K562 (cell line): ENCODE results near the gene WDR18. TPM values are rescaled to one million over a fixed set of nuclear protein-coding genes. Genes with fewer than 3 reads are reported as not detected.
A peak's percentile ranks its signal among the peaks of the same experiment; 100 is the strongest.

Experiments used
- C11orf30 ChIP-seq: fragments of 450-650 bp; IDR thresholded peaks from 2 replicates; pipeline ENCODE4 v1.6.1; 2016; ENCODE audit warnings: low read depth, mild to moderate bottlenecking
- DDX20 ChIP-seq: fragments of 450-650 bp; IDR thresholded peaks from 2 replicates; pipeline ENCODE4 v1.6.1; 2016; ENCODE audit warnings: missing genetic modification characterization, low read depth, mild to moderate bottlenecking, missing compliant biosample characterization, moderate library complexity
- EZH2 ChIP-seq: IDR thresholded peaks from 2 replicates; pipeline ENCODE4 v1.6.1; 2012; ENCODE audit warnings: low read depth, mild to moderate bottlenecking, inconsistent platforms, low read length, borderline replicate concordance
- FOXP4 ChIP-seq: sonication (generic); formaldehyde crosslinking; IDR thresholded peaks from 2 replicates; pipeline ENCODE4 v1.8.0; 2022; ENCODE audit warnings: mild to moderate bottlenecking, missing genetic modification reagents, borderline replicate concordance
- NFIC ChIP-seq: fragments of 450-650 bp; IDR thresholded peaks from 2 replicates; pipeline ENCODE4 v1.6.1; 2017; ENCODE audit warnings: mild to moderate bottlenecking, inconsistent platforms
- POLR2G ChIP-seq: fragments of 200-400 bp; formaldehyde crosslinking; IDR thresholded peaks from 2 replicates; pipeline ENCODE4 v1.6.1; 2017; ENCODE audit warnings: low read depth, mild to moderate bottlenecking, antibody characterized with exemption, low read length, moderate library complexity
- PRDM10 ChIP-seq: fragments of 450-650 bp; IDR thresholded peaks from 2 replicates; pipeline ENCODE4 v1.6.1; 2018; ENCODE audit not compliant: partially characterized antibody
- SRSF3 ChIP-seq: fragments of 200-400 bp; formaldehyde crosslinking; IDR thresholded peaks from 2 replicates; pipeline ENCODE4 v1.6.1; 2016; ENCODE audit warnings: mild to moderate bottlenecking, low read length, moderate library complexity; ENCODE audit not compliant: insufficient read depth
- TCF7L2 ChIP-seq: fragments of 150-350 bp; IDR thresholded peaks from 2 replicates; pipeline ENCODE4 v1.6.1; 2016; ENCODE audit warnings: low read depth, mild to moderate bottlenecking, low read length, moderate library complexity
- THRB ChIP-seq: fragments of 450-650 bp; formaldehyde crosslinking; conservative IDR thresholded peaks from 2 replicates; pipeline ENCODE4 v1.4.0; 2022; ENCODE audit warnings: mild to moderate bottlenecking, missing genetic modification characterization
- ZBTB7A ChIP-seq: IDR thresholded peaks from 2 replicates; pipeline ENCODE4 v1.6.1; 2011; ENCODE audit warnings: low read depth, mild to moderate bottlenecking, low read length, moderate library complexity, borderline replicate concordance; ENCODE audit not compliant: control insufficient read depth
- ZFP36 ChIP-seq: fragments of 150-350 bp; IDR thresholded peaks from 2 replicates; pipeline ENCODE4 v1.6.1; 2018; ENCODE audit warnings: low read length, low read depth; ENCODE audit not compliant: partially characterized antibody
- ZNF609 ChIP-seq: sonication (generic); formaldehyde crosslinking; IDR thresholded peaks from 2 replicates; pipeline ENCODE4 v1.8.1; 2023; ENCODE audit warnings: missing genetic modification reagents, mild to moderate bottlenecking, borderline replicate concordance
- polyA plus RNA-seq, 8 experiments: library from polyadenylated mRNA; depleted of rRNA in 4 of 8; stranded (reverse) in 5 of 8; unstranded in 3 of 8; fragments of >200 nt; fragmentation: Nextera tagmentation in 2 of 8; fragmentation: Illumina TruSeq in 1 of 8; extraction: Ambion mirVana in 2 of 8; extraction: Trizol in 1 of 8; gene quantifications; 2 replicates each; pipeline versions ENCODE4 v1.2.1 to v1.2.3, GENCODE V29; 2011 to 2014; ENCODE audit warnings: inconsistent platforms in 1 of 8, missing spikeins in 1 of 8
- total RNA-seq, 7 experiments: library from RNA; depleted of rRNA in 6 of 7; stranded (reverse); fragments of >200 nt in 6 of 7; fragmentation: Illumina TruSeq in 2 of 7; extraction: Trizol in 2 of 7; gene quantifications; 2 replicates each; pipeline versions ENCODE4 v1.2.1 to v1.2.3, GENCODE V29; 2011 to 2021; ENCODE audit warnings: low replicate concordance in 1 of 7

WDR18 gene
- total and polyA plus RNA-seq, 9 of the 15 experiments (the other 6 are each of a cell fraction or from before 2014, with no cell fraction given), result 0.65 to 181 (median 30.1) TPM

- TF ChIP-seq ZNF609 (CRISPR knock-in tag) (no peak), SRSF3 (no peak), ZFP36 (no peak), POLR2G (peak; percentile 70), PRDM10 (no peak), TCF7L2 (no peak), C11orf30 (no peak), NFIC (peak; percentile 49), EZH2 (no peak), FOXP4 (CRISPR knock-in tag) (no peak), DDX20 (tag) (no peak), ZBTB7A (peak; percentile 98), THRB (CRISPR knock-in tag) (no peak)
Observed at GRCh38 chr19:954672-955494, 29.3 kb upstream of the WDR18 start (continued).
